ENCODE measurements around the gene C15orf61.

The C15orf61 gene

DNA sequence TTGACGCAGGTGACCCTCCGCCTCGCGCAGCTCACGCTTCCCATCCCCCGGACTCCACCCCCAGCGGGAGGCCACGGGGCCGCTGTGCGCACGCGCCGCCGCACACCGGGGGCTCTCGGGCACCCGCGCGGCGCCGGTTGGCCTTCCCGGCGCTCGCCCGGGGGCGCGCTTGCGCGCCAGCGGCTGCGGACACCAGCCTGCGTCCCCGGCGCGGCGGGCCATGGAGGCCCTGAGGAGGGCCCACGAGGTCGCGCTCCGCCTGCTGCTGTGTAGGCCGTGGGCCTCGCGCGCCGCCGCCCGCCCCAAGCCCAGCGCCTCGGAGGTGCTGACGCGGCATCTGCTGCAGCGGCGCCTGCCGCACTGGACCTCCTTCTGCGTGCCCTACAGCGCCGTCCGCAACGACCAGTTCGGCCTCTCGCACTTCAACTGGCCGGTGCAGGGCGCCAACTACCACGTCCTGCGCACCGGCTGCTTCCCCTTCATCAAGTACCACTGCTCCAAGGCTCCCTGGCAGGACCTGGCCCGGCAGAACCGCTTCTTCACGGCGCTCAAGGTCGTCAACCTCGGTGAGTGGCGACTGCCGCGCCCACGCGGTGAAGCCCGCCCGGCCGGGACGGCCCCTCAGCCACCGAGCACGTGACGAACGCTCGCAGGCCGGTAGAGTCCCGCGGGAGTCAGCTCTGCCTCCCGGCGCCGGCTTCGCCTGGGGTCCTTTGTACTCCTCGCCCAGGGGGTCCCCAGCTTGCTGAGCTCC is at the start of gene C15orf61:
C15orf61 (plus strand) TSS at position 103 of the 754 bp plus-strand sequence; CDS start at position 221, 118 bp downstream.
- peak; percentile 90 for DNase-seq (ENCODE audit: low spot score)

GRCh38 chr15:67472957-67473356 is 48.0 kb upstream of the C15orf61 start:
- DNase-seq (ENCODE audit: low spot score), result no peak

DNA sequence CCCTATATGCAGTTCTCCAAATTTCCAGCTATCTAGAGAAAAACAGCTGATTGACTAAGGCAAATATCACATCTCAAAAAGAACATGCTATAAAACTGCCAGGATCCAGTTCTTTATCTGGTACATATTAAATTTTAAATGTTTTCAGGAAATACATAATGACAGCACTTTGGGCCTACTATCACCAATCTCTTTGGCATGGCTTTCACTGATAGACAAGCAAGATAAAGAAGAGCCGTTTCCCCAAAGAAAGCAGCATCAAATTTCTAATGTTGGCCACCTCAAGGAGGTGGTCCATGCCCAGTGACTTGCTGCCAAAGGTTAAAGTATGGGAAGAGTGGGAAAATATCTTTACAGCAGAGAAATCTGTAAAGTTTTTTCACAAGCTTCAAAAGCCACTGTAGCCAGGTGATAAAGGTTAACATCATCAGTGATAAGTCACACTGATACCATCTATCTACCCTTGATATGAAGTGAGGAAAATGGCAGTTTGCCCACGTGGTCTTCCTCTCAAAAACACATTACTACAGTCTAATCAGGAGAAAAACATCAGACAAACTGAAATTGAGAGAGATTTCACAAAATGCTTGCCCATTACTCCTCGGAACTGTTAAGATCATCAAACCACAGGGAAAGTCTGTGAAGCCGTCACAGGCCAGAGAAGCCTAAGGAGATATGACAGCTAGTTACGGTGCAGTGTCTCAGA is 46.4 kb upstream of the C15orf61 start:
- no peak for DNase-seq (ENCODE audit: low spot score)

DNA sequence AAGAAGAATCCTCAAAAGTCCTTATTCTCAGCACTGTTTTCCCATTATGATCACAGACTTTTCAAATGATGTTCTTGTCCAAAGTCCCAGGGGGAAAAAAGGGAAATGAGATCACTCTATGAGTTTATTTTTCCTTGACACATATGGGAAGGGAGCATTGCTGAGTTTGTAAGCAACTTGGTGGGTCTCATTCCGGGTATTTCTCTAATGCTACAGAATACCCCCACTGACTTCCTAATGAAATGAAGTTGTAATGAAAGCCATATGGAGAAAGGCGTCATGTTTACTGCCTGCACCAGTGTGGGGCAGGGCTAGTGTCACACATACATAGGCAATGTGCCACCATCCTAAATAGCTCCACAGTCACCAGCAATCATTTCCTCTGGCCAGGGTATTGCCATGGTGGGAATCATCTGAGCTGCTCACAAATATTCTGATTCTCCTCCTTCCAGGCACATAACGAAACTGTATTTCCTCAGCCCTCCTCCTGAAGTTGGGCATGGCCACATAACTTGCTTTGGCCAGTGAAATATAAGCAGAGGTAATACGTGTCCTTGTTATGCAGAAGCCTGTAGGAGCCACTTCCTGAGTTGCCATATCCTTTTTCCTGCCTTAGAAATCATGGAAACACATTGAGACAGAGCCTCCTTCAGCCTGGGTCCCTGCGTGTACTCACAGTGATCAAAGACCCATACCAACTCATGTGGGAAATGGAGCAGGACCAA is 41.0 kb upstream of the C15orf61 start:
- no peak for DNase-seq (ENCODE audit: low spot score)

GRCh38 chr15:67480741-67481140 is 40.2 kb upstream of the C15orf61 start:
- DNase-seq (ENCODE audit: low spot score), result no peak

GRCh38 chr15:67481680-67482079 is 39.3 kb upstream of the C15orf61 start:
- DNase-seq (ENCODE audit: low spot score), result no peak

DNA sequence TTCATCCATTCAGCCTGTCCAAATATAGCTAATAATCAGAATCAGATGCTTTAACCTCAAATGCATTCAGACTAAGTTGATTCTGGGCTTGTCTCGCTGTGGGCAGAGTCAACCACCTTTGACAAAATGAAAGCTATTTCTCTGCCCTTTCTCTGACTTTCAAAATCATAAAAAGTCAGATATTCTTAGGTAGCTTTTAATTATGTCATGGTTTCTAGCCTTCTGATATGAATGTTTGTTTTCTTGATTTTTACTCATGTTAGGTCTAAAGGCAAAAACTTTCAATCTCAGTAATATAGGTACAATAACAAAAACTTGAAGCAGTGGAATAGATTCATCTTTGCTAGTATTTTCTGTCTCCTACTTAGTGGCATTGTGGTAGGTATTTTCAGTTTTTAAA is 25.3 kb upstream of the C15orf61 start:
- DNase-seq (ENCODE audit: low spot score), result no peak

DNA sequence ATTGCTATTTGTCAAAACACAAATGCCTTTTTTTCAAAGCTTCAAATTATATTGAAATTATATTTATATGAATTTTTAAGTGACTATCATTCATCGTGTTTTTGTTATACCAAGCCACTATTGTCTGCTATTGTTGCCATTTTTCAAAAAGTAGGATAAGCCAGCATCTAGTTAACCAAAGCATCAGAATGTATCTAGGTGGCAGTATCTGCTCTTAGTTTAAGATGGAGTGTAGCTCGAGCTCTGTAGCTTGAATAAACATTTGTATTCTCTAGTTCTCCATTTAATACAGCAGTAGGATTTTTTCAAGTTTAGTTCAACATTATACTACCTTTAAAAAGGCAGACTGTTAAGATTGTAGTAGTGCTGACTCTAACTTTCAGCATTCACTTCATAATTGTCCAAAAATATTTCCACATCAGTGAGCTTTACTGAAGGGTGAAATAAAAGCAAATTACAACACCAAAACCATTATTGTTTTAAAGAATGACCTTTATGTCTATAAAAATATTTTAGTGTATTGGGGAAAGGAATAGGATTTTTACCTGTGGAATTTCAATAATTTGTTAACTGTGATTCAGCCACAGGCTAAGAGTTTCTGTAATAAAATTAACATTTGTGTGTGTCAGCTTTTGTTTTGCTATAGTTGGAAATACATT is 19.6 kb upstream of the C15orf61 start:
- DNase-seq (ENCODE audit: low spot score), result peak; percentile 14

DNA sequence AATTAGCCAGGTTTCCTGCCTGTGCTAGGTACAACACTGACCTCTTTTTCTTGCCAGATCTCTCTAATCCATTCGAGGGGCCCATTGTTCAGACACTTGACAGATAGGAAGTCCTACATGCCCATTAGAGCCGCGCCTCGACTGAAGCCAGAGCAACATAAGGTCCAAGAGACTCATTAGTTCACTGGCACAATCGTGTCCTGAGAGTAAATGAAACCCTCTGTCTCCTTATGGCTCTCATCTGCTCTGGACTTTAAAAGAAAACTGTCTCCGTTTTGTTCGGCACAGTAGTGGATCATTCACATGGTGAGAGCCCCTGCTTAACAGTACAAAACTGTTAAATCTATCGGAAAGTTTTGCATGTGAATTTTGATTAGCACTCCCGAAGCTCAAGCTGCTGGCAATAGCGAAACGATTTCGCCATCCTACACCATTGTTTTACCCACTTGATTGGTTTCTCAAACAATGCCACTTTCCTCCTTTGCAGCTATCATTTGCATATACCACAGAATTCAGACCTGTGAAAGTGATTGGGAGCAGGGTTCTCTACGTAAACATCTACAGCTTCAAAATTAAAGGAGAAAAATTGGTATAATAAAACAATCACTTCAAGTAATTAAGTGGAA is 19.0 kb upstream of the C15orf61 start:
- no peak for DNase-seq (ENCODE audit: low spot score)

DNA sequence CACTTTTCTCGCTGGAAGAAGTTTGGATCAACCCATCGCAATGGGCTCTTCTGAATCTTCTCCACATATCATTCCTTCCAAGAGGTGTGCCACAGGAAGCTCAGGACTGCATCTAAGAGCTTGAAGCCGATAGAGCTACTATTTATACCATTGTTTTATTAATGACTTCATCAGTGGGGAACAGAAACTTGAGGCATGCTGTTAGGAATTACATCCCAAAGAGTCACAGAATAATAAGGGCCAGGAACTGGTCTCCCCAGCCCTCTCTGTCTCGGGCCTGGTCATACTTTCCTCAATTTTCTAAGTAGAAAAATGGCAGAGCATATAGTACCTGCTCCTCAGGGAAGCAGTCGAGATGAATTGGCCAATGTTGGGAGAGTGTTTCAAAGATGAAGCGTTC is 16.9 kb upstream of the C15orf61 start:
- no peak for DNase-seq (ENCODE audit: low spot score)

- DNase-seq (ENCODE audit: low spot score), result no peak
These were observed 16.1 kb upstream of the C15orf61 start for GRCh38 chr15:67504796-67505195.

DNA sequence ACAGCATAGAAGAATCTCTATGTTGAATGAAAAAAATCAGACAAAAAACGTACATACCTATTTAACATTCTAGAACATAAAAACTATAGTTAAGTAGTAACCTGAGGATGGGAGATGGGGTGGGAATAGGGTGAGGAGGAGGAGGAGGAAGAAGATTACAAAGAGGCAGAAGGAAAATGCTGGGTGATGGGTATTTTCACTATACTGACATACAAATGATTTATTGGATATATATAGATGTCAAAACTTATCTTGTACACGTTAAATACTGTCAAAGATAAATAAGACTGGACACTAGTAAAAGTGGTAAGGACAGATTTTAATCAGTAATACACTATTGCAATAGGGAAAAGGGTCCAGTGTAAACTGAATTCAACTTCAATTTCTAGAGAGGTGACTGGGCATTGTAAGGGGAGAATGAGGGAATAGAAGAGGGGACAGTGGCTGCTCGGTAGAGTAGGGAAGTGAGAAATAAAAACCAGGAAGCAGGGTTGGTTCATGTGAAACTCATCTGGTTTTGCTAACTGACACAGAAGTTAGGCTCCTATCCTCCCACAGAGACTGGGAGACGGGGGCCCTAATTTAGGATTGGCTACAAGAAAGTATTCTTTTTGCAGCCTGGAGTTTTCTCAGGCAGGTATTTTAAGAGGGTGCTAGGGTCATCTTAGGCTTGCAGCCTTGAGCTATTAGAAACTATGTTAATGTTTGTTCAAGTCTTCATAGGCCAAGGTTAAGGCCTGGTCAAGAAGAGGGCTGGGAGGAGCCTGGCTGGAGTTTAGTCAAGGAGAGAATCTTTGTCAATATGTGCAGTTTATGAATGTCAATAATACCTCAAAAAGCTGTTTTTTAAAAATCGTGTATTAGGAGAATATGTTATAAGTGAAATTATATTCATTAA is 15.0 kb upstream of the C15orf61 start:
- no peak for DNase-seq (ENCODE audit: low spot score)

- no peak for DNase-seq (ENCODE audit: low spot score)
These were observed 13.9 kb upstream of the C15orf61 start for GRCh38 chr15:67506775-67507747.

DNA sequence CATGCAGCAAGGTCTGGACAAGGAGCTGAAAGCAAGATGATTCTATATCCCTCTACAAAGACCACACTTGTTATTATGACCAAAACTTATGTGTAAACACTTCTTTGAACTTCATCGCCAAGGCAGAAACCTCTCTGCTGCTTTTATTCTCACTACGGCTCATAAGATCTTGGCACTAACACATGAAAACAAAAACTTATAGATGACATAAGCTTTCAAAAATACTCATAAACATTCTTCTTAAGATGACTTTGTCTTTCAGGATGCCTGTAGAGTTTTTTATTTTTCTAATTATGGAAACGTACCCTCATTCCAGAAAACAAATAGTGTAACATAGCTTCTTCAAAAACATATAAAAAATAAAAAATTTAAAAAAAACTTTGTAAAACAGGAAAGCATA is 12.5 kb upstream of the C15orf61 start:
- DNase-seq (ENCODE audit: low spot score), result no peak

GRCh38 chr15:67509918-67510317 is 11.0 kb upstream of the C15orf61 start:
- no peak for DNase-seq (ENCODE audit: low spot score)

DNA sequence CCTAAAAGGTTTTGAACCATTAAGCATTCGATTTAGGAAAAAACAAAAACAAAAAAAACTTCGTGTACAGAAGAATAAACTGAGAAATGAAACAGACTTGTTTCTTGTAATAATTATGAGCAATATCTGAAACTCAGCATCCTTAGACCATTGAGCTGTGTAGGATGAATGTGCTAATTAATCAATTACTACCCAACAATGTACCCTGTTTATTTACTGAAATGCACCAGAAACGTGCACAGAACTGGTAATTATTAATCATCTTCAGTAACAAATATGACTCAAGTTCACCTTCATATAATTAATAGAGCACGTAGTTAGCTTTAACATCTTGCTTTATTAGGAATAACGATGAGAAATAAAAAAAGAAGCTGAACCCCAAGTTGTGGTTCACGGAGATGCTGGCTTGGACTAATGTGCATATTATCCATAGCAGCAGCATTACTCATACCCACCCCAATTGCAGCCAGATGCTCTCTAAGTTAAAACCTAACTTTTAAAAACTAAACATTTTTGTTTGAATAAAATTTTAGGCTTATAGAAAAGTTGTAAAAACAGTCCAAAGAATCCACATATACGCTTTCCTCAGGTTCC is 10.2 kb upstream of the C15orf61 start:
- no peak for DNase-seq (ENCODE audit: low spot score)

- no peak for DNase-seq (ENCODE audit: low spot score)
These were observed 9.3 kb upstream of the C15orf61 start for GRCh38 chr15:67511606-67512005.

DNA sequence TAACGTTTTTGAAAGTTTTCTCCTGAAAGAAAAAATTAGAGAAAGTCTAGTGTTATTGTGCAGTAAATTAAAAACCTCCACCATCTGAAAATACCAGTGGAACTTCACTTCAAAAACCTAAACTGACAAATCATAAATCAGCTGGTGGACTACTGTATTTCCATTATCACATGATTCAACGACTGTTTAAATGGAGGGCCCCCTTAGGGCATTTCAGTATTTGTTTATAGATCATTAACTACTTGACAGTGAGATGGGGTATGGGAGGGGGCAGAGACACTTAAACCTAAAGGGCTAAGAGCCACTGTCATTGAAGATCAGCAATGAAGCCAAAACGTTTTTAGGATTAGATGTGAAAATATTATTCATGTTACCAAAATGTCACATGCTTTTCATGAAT is 8.8 kb upstream of the C15orf61 start:
- DNase-seq (ENCODE audit: low spot score), result no peak
